IMR-90 (cell line): ENCODE measurements around the gene ZNF862. TPM values are rescaled to one million over a fixed set of nuclear protein-coding genes. Genes with fewer than 3 reads are reported as not detected.

Experiments used
- ATAC-seq: fragments of 200-7000 bp; cut with Tn5 transposase; 2 replicates; pipeline ENCODE4 v1.9.1; 2020; ENCODE audit warnings: low read depth, mild to moderate bottlenecking, moderate library complexity
- BruUV-seq: library from RNA; stranded (reverse); fragments of 400-500 nt; replicated peaks from 2 replicates; lab custom pipeline; 2021; lab: Mats Ljungman, UMichigan
- CTCF ChIA-PET: fragments of 300-600 bp; formaldehyde crosslinking; extraction: SDS; loops from one replicate; lab custom pipeline; 2021; ENCODE audit warnings: antibody characterized with exemption; lab: Yijun Ruan, JAX
- POLR2A ChIA-PET: fragments of 300-600 bp; sonication (Branson Sonifier 250); formaldehyde crosslinking; loops from one replicate; lab custom pipeline; 2022; ENCODE audit warnings: antibody characterized with exemption; ENCODE audit not compliant: unreplicated experiment; lab: Charles Lee
- DNase-seq: peaks from one replicate; pipeline ENCODE4 v3.0.0; 2013
- H2AFZ ChIP-seq: replicated peaks from 2 replicates; pipeline ENCODE3; 2013; ENCODE audit warnings: low read length, mild to moderate bottlenecking; ENCODE audit not compliant: poor library complexity
- H2AK5ac ChIP-seq: 2 replicates; pipeline ENCODE4 v1.6.1; 2013; ENCODE audit warnings: low read depth, low read length, inconsistent platforms
- H2AK9ac ChIP-seq: replicated peaks from 2 replicates; pipeline ENCODE3; 2013; ENCODE audit warnings: mild to moderate bottlenecking, low read depth, low read length, moderate library complexity; ENCODE audit not compliant: poor library complexity
- H2BK120ac ChIP-seq: 2 replicates; pipeline ENCODE4 v1.6.1; 2013; ENCODE audit warnings: low read depth, low read length, inconsistent platforms
- H2BK15ac ChIP-seq: 3 replicates; pipeline ENCODE4 v1.6.1; 2013; ENCODE audit warnings: low read depth, low read length, inconsistent platforms
- H2BK20ac ChIP-seq: 2 replicates; pipeline ENCODE4 v1.6.1; 2013; ENCODE audit warnings: low read depth, mild to moderate bottlenecking, inconsistent platforms, low read length, moderate library complexity
- H2BK5ac ChIP-seq: 2 replicates; pipeline ENCODE4 v1.6.1; 2013; ENCODE audit warnings: mild to moderate bottlenecking, low read depth, low read length, inconsistent platforms; ENCODE audit not compliant: poor library complexity, severe bottlenecking
- H3K14ac ChIP-seq: replicated peaks from 2 replicates; pipeline ENCODE4 v1.6.1; 2013; ENCODE audit warnings: low read depth, low read length, inconsistent platforms
- H3K18ac ChIP-seq: 2 replicates; pipeline ENCODE4 v1.6.1; 2013; ENCODE audit warnings: low read depth, low read length, control low read depth
- H3K23ac ChIP-seq: 2 replicates; pipeline ENCODE4 v1.6.1; 2013; ENCODE audit warnings: low read depth, low read length, inconsistent platforms
- H3K27ac ChIP-seq: 2 replicates; pipeline ENCODE4 v1.5.1; 2013; ENCODE audit warnings: mild to moderate bottlenecking, control low read depth, low read length; ENCODE audit not compliant: insufficient read depth
- H3K27me3 ChIP-seq: 2 replicates; pipeline ENCODE4 v1.6.1; 2013; ENCODE audit warnings: low read length; ENCODE audit not compliant: control insufficient read depth, insufficient read depth
- H3K36me3 ChIP-seq: 2 replicates; pipeline ENCODE4 v1.6.1; 2013; ENCODE audit warnings: low read length, mixed read lengths; ENCODE audit not compliant: control insufficient read depth, insufficient read depth
- H3K4ac ChIP-seq: 2 replicates; pipeline ENCODE4 v1.6.1; 2013; ENCODE audit warnings: low read depth, low read length, inconsistent platforms
- H3K4me1 ChIP-seq: 2 replicates; pipeline ENCODE4 v1.6.1; 2013; ENCODE audit warnings: low read length, mixed read lengths; ENCODE audit not compliant: control insufficient read depth, insufficient read depth
- H3K4me2 ChIP-seq: 2 replicates; pipeline ENCODE4 v1.6.1; 2013; ENCODE audit warnings: low read depth, mild to moderate bottlenecking, control low read depth, low read length, moderate library complexity
- H3K4me3 ChIP-seq: 2 replicates; pipeline ENCODE4 v1.5.1; 2013; ENCODE audit warnings: low read depth, mild to moderate bottlenecking, control low read depth, low read length, moderate library complexity; ENCODE audit not compliant: insufficient read depth
- H3K56ac ChIP-seq: 2 replicates; pipeline ENCODE4 v1.6.1; 2013; ENCODE audit warnings: low read length, inconsistent platforms; ENCODE audit not compliant: insufficient read depth; ENCODE audit errors: extremely low read depth
- H3K79me1 ChIP-seq, 2 experiments: 2 replicates each; pipeline ENCODE4 v1.6.1; 2013; ENCODE audit warnings: low read length in 2 of 2, inconsistent platforms in 1 of 2, low read depth in 1 of 2
- H3K9ac ChIP-seq: 2 replicates; pipeline ENCODE4 v1.6.1; 2013; ENCODE audit warnings: low read depth, low read length, control low read depth
- H3K9me1 ChIP-seq: 2 replicates; pipeline ENCODE4 v1.6.1; 2013; ENCODE audit warnings: low read length, inconsistent platforms; ENCODE audit not compliant: insufficient read depth
- H3K9me3 ChIP-seq: 2 replicates; pipeline ENCODE4 v1.6.1; 2013; ENCODE audit warnings: low read length; ENCODE audit not compliant: control insufficient read depth, insufficient read depth
- H4K20me1 ChIP-seq: 2 replicates; pipeline ENCODE4 v1.6.1; 2013; ENCODE audit warnings: low read length, inconsistent platforms; ENCODE audit not compliant: insufficient read depth
- H4K5ac ChIP-seq: 2 replicates; pipeline ENCODE4 v1.6.1; 2013; ENCODE audit warnings: mild to moderate bottlenecking, low read depth, low read length, control low read depth
- H4K8ac ChIP-seq, 2 experiments: 2 replicates each; pipeline ENCODE4 v1.6.1; 2013; ENCODE audit warnings: low read depth in 2 of 2, low read length in 2 of 2, control low read depth in 1 of 2, inconsistent platforms in 1 of 2
- H4K91ac ChIP-seq: 2 replicates; pipeline ENCODE4 v1.6.1; 2013; ENCODE audit warnings: low read depth, low read length, inconsistent platforms; ENCODE audit not compliant: insufficient read depth
- BHLHE40 ChIP-seq: fragments of 150-350 bp; IDR thresholded peaks from 2 replicates; pipeline ENCODE4 v1.6.1; 2016; ENCODE audit warnings: mild to moderate bottlenecking, low read depth, low read length
- CEBPB ChIP-seq: IDR thresholded peaks from 2 replicates; pipeline ENCODE4 v1.6.1; 2012; ENCODE audit warnings: low read depth, low read length, improper control_type of control experiment
- CHD1 ChIP-seq: IDR thresholded peaks from 2 replicates; pipeline ENCODE4 v1.6.1; 2012; ENCODE audit warnings: low read depth, low read length, improper control_type of control experiment
- CTCF ChIP-seq: conservative IDR thresholded peaks from 2 replicates; pipeline ENCODE4 v1.5.1; 2012; ENCODE audit warnings: mild to moderate bottlenecking, low read depth, low read length, improper control_type of control experiment
- ELK1 ChIP-seq: fragments of 150-350 bp; IDR thresholded peaks from 2 replicates; pipeline ENCODE4 v1.6.1; 2016; ENCODE audit warnings: low read depth, mild to moderate bottlenecking, low read length, moderate library complexity, borderline replicate concordance
- FOS ChIP-seq: fragments of 150-350 bp; IDR thresholded peaks from 2 replicates; pipeline ENCODE4 v1.6.1; 2016; ENCODE audit warnings: low read depth, low read length
- MAFK ChIP-seq: IDR thresholded peaks from 2 replicates; pipeline ENCODE4 v1.6.1; 2012; ENCODE audit warnings: low read depth, low read length, improper control_type of control experiment
- MAZ ChIP-seq: IDR thresholded peaks from 2 replicates; pipeline ENCODE4 v1.6.1; 2012; ENCODE audit warnings: low read depth, mild to moderate bottlenecking, low read length, improper control_type of control experiment, moderate library complexity, borderline replicate concordance
- MXI1 ChIP-seq: IDR thresholded peaks from 2 replicates; pipeline ENCODE4 v1.6.1; 2012; ENCODE audit warnings: low read depth, mild to moderate bottlenecking, low read length, moderate library complexity, borderline replicate concordance
- NFE2L2 ChIP-seq: fragments of 150-350 bp; IDR thresholded peaks from 2 replicates; pipeline ENCODE4 v1.6.1; 2016; ENCODE audit warnings: low read depth, mild to moderate bottlenecking, low read length
- POLR2A ChIP-seq: IDR thresholded peaks from 2 replicates; pipeline ENCODE4 v1.6.1; 2012; ENCODE audit warnings: mild to moderate bottlenecking, low read depth, low read length
- RCOR1 ChIP-seq: IDR thresholded peaks from 2 replicates; pipeline ENCODE4 v1.6.1; 2012; ENCODE audit warnings: mild to moderate bottlenecking, low read length, improper control_type of control experiment; ENCODE audit not compliant: insufficient replicate concordance
- RFX5 ChIP-seq: IDR thresholded peaks from 2 replicates; pipeline ENCODE4 v1.8.0; 2012; ENCODE audit warnings: low read depth, mild to moderate bottlenecking, low read length, moderate library complexity
- SMC3 ChIP-seq: fragments of 150-350 bp; IDR thresholded peaks from 2 replicates; pipeline ENCODE4 v1.6.1; 2016; ENCODE audit warnings: low read depth, mild to moderate bottlenecking, antibody characterized with exemption, low read length, moderate library complexity
- USF2 ChIP-seq: fragments of 150-350 bp; IDR thresholded peaks from 2 replicates; pipeline ENCODE4 v1.6.1; 2017; ENCODE audit warnings: mild to moderate bottlenecking, antibody characterized with exemption, low read length, low read depth
- WGBS, 2 experiments: methylation state at CpG; one replicate each; pipeline versions ENCODE4 v1.1.5 to v1.1.7; 2013; ENCODE audit warnings: missing lambda C conversion rate in 2 of 2; ENCODE audit not compliant: insufficient read length in 1 of 2; ENCODE audit errors: extremely low coverage in 2 of 2; 5-methylcytosine and 5-hydroxymethylcytosine counted together
- dilution Hi-C: fragments of 300-500 bp; cut with HindIII; formaldehyde crosslinking; loops from one replicate; pipeline ENCODE4 v1.14.3; 2018; ENCODE audit warnings: low sequenced_read_pairs; ENCODE audit not compliant: unreplicated experiment
- in situ Hi-C: fragments of 300-500 bp; cut with MboI; formaldehyde crosslinking; loops from 3 replicates; pipeline ENCODE4 v1.14.3; 2019; ENCODE audit warnings: low sequenced_read_pairs, inconsistent platforms, mixed read lengths
- intact Hi-C: fragments of 100-400 bp; cut with micrococcal nuclease; formaldehyde crosslinking; loops from 2 replicates; pipeline ENCODE4 v1.10.0; 2022
- polyA plus RNA-seq, 3 experiments: library from polyadenylated mRNA; depleted of rRNA; stranded (reverse); fragments of >200 nt; gene quantifications; 2 replicates each; pipeline ENCODE4 v1.2.3, GENCODE V29; 2012; ENCODE audit warnings: low replicate concordance in 1 of 3
- total RNA-seq: library from RNA; depleted of rRNA; stranded (reverse); fragments of >200 nt; gene quantifications from 2 replicates; pipeline ENCODE4 v1.2.3, GENCODE V29; 2012

The ZNF862 gene
- total and polyA plus RNA-seq, 2 of the 4 experiments (the other 2 are of a cell fraction): 5.9 to 10.8 TPM

GRCh38 chr7:149879766-149880637 lies 41.8 kb downstream of the ZNF862 start:
- BruUV-seq: no TSS peak
- TF ChIP-seq USF2 (no peak), SMC3 (no peak), CHD1 (no peak), CEBPB (no peak), RCOR1 (no peak), POLR2A (no peak), RFX5 (no peak), ELK1 (no peak), MXI1 (no peak), CTCF (no peak), MAZ (no peak), MAFK (no peak), FOS (no peak), NFE2L2 (no peak), BHLHE40 (no peak)

More at GRCh38 chr7:149879766-149880637, 41.8 kb downstream of the ZNF862 start:
- H3K27ac ChIP-seq: no peak overlapping the region
- CTCF ChIA-PET: no interaction called here
- in situ Hi-C loops: no loop called here
- H3K79me1 ChIP-seq: no peaks in the 10 kb centered on the region
- no peak overlapping the region for H2AK5ac ChIP-seq
- H4K5ac ChIP-seq: no peak overlapping the region
- no peak overlapping the region for H3K18ac ChIP-seq
- H3K9ac ChIP-seq: no peak overlapping the region
- peaks cover 3% of the 10 kb centered on the region; the same call in 1 of the 2 replicates for H3K4me1 ChIP-seq
- no peak overlapping the region for H3K23ac ChIP-seq
- no peak overlapping the region for H3K4me2 ChIP-seq
- no peaks in the 10 kb centered on the region for H3K9me3 ChIP-seq
- no peak overlapping the region for H3K56ac ChIP-seq
- H4K20me1 ChIP-seq: no peaks in the 10 kb centered on the region
- H4K8ac ChIP-seq: no peak overlapping the region
- peak overlapping the region; percentile 65 for H2AK9ac ChIP-seq
- no peak overlapping the region for H3K4me3 ChIP-seq
- H2BK20ac ChIP-seq: no peak overlapping the region
- no peak for ATAC-seq
- H3K4ac ChIP-seq: no peak overlapping the region
- POLR2A ChIA-PET: no interaction called here
- no peak for DNase-seq
- H2AFZ ChIP-seq: no peak overlapping the region
- H2BK120ac ChIP-seq: no peak overlapping the region
- H2BK5ac ChIP-seq: no peak overlapping the region
- intact Hi-C loops: loop anchor here (5.0 kb wide), 2 partner anchors 122 to 167 kb away; no protein-coding TSS in a partner anchor
- dilution Hi-C loops: no loop called here
- H3K27me3 ChIP-seq: no peaks in the 10 kb centered on the region
- no peaks in the 10 kb centered on the region for H3K36me3 ChIP-seq
- no peak overlapping the region for H2BK15ac ChIP-seq
- H3K9me1 ChIP-seq: no peaks in the 10 kb centered on the region
- WGBS, 2 experiments: 86% methylated on average over 6 of the region's 16 CpGs; no CpG with 5 or more reads in 1 of the 2 experiments
- no peak overlapping the region for H3K14ac ChIP-seq
- H4K91ac ChIP-seq: no peak overlapping the region
